ENCODE results near the gene CLN6. TPM values are rescaled to one million over a fixed set of nuclear protein-coding genes. Genes with fewer than 3 reads are reported as not detected.
"Not testable (repeated sequence)": the region's sequence is repeated elsewhere in the genome, so short reads cannot be mapped to it uniquely, and the experiment has no call there.

CLN6 gene
- total RNA-seq, 1 experiment from 2014 or later: 31.4 TPM

DNA sequence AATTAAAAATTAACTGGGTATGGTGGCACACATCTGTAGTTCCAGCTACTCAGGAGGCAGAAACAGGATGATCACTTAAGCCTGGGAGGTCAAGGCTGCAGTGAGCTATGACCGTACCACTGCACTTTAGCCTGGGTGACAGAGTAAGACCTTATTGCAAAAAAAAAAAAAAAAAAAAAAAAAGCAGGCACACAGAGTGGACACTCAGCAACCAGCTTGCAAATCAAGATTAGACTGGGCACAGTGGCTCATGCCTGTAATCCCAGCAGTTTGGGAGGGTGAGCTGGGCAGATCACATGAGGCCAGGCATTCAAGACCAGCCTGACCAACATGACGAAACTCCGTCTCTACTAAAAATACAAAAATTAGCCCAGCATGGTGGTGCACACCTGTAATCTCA, 5.4 kb downstream of the CLN6 start:
- peaks cover 11% of the 10 kb centered on the region for H3K36me3 Mint-ChIP-seq (ENCODE audit: insufficient read depth, unreplicated experiment)
- H3K27me3 Mint-ChIP-seq (ENCODE audit: insufficient read depth, unreplicated experiment): no peaks in the 10 kb centered on the region
- POLR2A ChIA-PET: no interaction called here
- no peak overlapping the region for H3K27ac Mint-ChIP-seq (ENCODE audit: low read depth, unreplicated experiment)
- no peak for DNase-seq (ENCODE audit: unreplicated experiment)
- TF ChIP-seq, protein P1, sequence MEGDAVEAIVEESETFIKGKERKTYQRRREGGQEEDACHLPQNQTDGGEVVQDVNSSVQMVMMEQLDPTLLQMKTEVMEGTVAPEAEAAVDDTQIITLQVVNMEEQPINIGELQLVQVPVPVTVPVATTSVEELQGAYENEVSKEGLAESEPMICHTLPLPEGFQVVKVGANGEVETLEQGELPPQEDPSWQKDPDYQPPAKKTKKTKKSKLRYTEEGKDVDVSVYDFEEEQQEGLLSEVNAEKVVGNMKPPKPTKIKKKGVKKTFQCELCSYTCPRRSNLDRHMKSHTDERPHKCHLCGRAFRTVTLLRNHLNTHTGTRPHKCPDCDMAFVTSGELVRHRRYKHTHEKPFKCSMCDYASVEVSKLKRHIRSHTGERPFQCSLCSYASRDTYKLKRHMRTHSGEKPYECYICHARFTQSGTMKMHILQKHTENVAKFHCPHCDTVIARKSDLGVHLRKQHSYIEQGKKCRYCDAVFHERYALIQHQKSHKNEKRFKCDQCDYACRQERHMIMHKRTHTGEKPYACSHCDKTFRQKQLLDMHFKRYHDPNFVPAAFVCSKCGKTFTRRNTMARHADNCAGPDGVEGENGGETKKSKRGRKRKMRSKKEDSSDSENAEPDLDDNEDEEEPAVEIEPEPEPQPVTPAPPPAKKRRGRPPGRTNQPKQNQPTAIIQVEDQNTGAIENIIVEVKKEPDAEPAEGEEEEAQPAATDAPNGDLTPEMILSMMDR (IDR thresholded peaks at IDR 0.05; ENCODE audit: unreplicated experiment): no peak
- intact Hi-C loops (cut with micrococcal nuclease): no loop called here
- no peak overlapping the region for H3K4me3 Mint-ChIP-seq (ENCODE audit: unreplicated experiment)
- no TSS peak for BruUV-seq (replicated peaks)
- CTCF ChIA-PET: interaction anchor here (0.6 to 1.2 kb wide), 4 partner anchors 13 to 119 kb away, joined by 3 to 4 read pairs (median 3); no protein-coding TSS in a partner anchor
- H3K9me3 Mint-ChIP-seq (ENCODE audit: unreplicated experiment): no peaks in the 10 kb centered on the region
- peaks cover 24% of the 10 kb centered on the region for H3K4me1 Mint-ChIP-seq (ENCODE audit: insufficient read depth, unreplicated experiment)

DNA sequence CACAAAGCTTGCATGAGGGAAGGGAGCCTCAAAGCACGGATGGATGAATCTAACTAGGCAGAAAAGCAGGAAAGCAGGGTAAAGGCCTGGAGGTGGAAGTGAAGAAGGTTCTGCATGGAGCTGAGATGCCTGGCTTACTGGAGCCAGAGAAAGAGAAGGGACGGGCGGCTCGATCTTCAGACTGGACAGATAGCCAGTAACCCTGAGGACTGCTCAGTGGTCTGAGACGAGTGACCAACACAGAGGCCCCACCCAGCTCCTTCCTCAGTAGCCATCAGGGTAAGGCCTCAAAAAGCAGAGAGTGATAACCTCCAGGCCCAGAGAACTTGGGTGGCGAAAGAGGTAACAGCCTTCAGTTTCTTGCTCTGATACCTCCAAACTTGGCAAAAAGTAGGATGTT, 6.4 kb downstream of the CLN6 start:
- CTCF ChIA-PET: no interaction called here
- TF ChIP-seq, protein P1 (IDR thresholded peaks at IDR 0.05; ENCODE audit: unreplicated experiment): no peak
- POLR2A ChIA-PET: no interaction called here
- Mint-ChIP-seq H3K4me3 (ENCODE audit: unreplicated experiment) (no peak overlapping the region), H3K4me1 (ENCODE audit: insufficient read depth, unreplicated experiment) (peaks cover 18% of the 10 kb centered on the region), H3K9me3 (ENCODE audit: unreplicated experiment) (no peaks in the 10 kb centered on the region), H3K36me3 (ENCODE audit: insufficient read depth, unreplicated experiment) (peaks cover 19% of the 10 kb centered on the region), H3K27me3 (ENCODE audit: insufficient read depth, unreplicated experiment) (no peaks in the 10 kb centered on the region), H3K27ac (ENCODE audit: low read depth, unreplicated experiment) (no peak overlapping the region)
- intact Hi-C loops (cut with micrococcal nuclease): no loop called here
- BruUV-seq (replicated peaks): no TSS peak
- no peak for DNase-seq (ENCODE audit: unreplicated experiment)

DNA sequence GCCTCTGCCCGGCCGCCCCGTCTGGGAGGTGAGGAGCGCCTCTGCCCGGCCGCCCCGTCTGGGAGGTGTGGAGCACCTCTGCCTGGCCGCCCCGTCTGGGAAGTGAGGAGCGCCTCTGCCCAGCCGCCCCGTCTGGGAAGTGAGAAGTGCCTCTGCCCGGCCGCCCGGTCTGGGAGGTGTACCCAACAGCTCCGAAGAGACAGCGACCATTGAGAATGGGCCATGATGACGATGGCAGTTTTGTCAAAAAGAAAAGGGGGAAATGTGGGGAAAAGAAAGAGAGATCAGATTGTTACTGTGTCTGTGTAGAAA, 7.1 kb downstream of the CLN6 start:
- not testable (repeated sequence) for BruUV-seq (replicated peaks)

DNA sequence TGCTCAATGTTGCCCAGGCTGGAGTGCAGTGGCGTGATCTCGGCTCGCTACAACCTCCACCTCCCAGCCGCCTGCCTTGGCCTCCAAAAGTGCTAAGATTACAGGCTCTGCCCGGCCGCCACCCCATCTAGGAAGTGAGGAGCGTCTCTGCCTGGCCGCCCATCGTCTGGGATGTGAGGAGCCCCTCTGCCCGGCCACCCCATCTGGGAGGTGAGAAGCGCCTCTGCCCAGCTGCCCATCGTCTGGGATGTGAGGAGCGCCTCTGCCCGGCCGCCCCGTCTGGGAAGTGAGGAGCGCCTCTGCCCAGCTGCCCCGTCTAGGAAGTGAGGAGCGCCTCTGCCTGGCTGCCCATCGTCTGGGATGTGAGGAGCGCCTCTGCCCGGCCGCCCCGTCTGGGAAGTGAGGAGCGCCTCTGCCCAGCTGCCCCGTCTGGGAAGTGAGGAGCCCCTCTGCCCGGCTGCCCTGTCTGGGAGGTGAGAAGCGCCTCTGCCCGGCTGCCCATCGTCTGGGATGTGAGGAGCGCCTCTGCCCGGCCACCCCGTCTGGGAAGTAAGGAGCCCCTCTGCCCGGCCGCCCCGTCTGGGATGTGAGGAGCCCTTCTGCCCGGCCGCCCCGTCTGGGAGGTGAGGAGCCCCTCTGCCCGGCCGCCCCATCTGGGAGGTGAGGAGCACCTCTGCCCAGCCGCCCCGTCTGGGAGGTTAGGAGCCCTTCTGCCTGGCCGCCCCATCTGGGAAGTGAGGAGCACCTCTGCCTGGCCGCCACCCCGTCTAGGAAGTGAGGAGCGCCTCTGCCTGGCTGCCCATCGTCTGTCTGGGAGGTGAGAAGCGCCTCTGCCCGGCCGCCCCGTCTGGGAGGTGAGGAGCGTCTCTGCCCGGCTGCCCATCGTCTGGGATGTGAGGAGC, 7.7 kb downstream of the CLN6 start:
- DNase-seq (ENCODE audit: unreplicated experiment); CTCF ChIA-PET; H3K9me3 Mint-ChIP-seq (ENCODE audit: unreplicated experiment); BruUV-seq (replicated peaks); intact Hi-C loops (cut with micrococcal nuclease); H3K27me3 Mint-ChIP-seq (ENCODE audit: insufficient read depth, unreplicated experiment); H3K27ac Mint-ChIP-seq (ENCODE audit: low read depth, unreplicated experiment); H3K4me1 Mint-ChIP-seq (ENCODE audit: insufficient read depth, unreplicated experiment); POLR2A ChIA-PET; H3K4me3 Mint-ChIP-seq (ENCODE audit: unreplicated experiment): not testable (repeated sequence)
- peaks cover 24% of the 10 kb centered on the region for H3K36me3 Mint-ChIP-seq (ENCODE audit: insufficient read depth, unreplicated experiment)

More for the DNA sequence above, 7.1 kb downstream of the CLN6 start:
- H3K4me1 Mint-ChIP-seq (ENCODE audit: insufficient read depth, unreplicated experiment); H3K9me3 Mint-ChIP-seq (ENCODE audit: unreplicated experiment); H3K27ac Mint-ChIP-seq (ENCODE audit: low read depth, unreplicated experiment); H3K27me3 Mint-ChIP-seq (ENCODE audit: insufficient read depth, unreplicated experiment); CTCF ChIA-PET; intact Hi-C loops (cut with micrococcal nuclease); H3K4me3 Mint-ChIP-seq (ENCODE audit: unreplicated experiment); POLR2A ChIA-PET; DNase-seq (ENCODE audit: unreplicated experiment): not testable (repeated sequence)
- peaks cover 19% of the 10 kb centered on the region for H3K36me3 Mint-ChIP-seq (ENCODE audit: insufficient read depth, unreplicated experiment)

DNA sequence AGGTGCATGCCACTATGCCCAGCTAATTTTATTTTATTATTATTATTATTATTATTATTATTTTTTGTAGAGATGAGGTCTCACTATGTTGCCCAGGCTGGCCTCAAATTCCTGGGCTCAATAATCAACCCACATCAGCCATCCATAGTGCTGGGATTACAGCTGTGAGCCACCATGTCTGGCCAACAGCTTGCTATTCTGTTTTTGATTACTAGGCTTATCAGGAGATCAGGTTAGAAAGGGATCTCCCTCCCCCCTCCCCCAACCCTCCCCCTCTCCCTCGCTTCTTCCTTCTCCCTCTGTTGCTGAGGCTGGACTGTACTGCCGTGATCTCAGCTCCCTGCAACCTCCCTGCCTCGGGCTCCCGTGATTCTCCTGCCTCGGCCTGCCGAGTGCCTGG, 8.6 kb downstream of the CLN6 start:
- peaks cover 27% of the 10 kb centered on the region for H3K36me3 Mint-ChIP-seq (ENCODE audit: insufficient read depth, unreplicated experiment)
- H3K27me3 Mint-ChIP-seq (ENCODE audit: insufficient read depth, unreplicated experiment): no peaks in the 10 kb centered on the region
- no peak overlapping the region for H3K4me3 Mint-ChIP-seq (ENCODE audit: unreplicated experiment)
- BruUV-seq (replicated peaks): no TSS peak
- TF ChIP-seq, protein P1 (IDR thresholded peaks at IDR 0.05; ENCODE audit: unreplicated experiment): no peak
- ChIA-PET CTCF (interaction anchor here (2.0 kb wide), 1 partner anchor 10 kb away, joined by 6 read pairs; no protein-coding TSS in a partner anchor), POLR2A (interaction anchor here (1.2 to 1.7 kb wide), 2 partner anchors 8 to 10 kb away, joined by 3 to 8 read pairs; partner anchors contain the start of gene CLN6)
- no peaks in the 10 kb centered on the region for H3K9me3 Mint-ChIP-seq (ENCODE audit: unreplicated experiment)
- H3K27ac Mint-ChIP-seq (ENCODE audit: low read depth, unreplicated experiment): no peak overlapping the region
- no peak for DNase-seq (ENCODE audit: unreplicated experiment)
- H3K4me1 Mint-ChIP-seq (ENCODE audit: insufficient read depth, unreplicated experiment): peaks cover 6% of the 10 kb centered on the region
- intact Hi-C loops (cut with micrococcal nuclease): no loop called here
